ENCODE results near the gene ENTPD2. TPM values are rescaled to one million over a fixed set of nuclear protein-coding genes. Genes with fewer than 3 reads are reported as not detected.
"Not testable (repeated sequence)": the region's sequence is repeated elsewhere in the genome, so short reads cannot be mapped to it uniquely, and the experiment has no call there.

Gene ENTPD2
- polyA plus RNA-seq, 10 donors = 7.5 to 16.5 (median 12.1) TPM

DNA sequence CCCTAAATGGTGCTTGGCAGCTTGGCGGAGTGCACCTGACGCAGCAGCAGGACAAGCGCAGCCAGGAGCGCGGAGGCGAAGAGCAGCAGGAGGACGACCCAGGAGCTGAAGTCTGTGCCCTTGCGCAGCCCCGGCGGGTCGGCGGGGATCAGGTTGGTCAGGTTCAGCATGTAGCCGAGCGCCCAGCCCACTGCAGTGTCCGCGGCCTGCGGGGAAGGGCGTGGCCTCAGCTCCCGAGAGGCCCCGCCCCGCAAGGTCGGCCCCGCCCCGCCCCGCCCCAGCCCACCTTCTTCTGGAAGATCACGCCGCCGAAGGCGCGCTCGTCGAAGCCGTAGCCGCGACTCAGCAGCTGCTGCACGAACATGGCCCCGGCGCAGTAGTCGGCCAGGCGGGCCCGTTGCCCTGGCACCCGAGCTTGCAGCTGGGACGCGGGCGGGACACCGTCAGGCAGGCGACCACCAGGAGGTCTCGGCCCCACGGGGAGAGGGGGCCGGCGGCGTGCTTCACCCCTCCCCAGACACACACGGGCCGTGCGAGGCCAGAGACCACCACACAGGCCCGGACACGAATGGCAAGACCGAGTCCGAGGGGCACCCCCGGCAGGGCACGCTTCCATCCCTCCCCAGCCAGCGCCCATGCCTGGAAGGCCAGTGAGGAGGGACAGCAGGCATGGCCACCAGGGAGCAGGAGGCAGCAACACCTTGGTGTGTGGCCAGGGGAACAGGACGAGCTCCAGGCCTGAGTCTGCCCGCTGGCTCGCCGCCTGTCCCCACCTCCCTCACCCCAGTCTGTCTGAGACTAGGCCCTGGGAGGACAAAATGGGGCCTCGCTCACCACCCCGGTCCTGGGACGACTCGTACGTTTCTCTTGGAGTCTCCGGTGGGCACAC is 5.0 kb downstream of the ENTPD2 start:
- DNase-seq = no peak

DNA sequence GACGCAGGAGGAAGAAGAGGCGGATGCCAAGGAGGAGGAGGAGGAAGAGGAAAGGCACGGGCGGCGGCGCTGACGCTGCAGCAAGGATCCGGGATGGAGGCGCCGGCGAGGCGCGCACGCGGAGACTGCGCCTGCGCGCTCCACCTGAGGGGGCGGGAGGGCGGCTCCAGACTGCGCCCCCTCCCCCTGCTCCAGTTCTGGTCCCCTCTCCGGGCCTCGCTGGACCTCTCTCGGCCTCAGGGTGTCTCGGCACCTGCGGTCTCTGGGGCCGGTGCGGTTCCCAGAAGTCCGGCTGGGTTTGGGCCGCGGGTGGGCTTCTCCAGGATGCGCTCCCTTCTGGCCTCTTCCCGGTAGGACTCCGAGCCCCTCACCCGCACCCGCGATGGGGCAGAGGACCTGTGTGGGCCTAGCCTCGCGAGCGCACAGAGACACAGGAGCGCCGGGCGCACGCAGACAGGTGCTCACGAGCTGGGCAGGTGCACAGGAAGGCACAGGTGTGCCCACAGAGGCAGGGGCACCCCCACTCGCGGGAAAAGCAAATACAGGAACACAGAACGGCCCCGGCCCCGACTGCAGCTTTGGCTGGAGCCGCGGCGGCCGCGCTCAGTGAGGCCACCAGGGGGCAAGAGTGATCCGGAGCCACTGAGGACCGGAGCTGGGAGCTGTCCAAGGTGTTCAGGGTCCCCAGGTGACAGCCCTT is 7.6 kb downstream of the ENTPD2 start, which contains the start of gene NPDC1:
TSS of gene NPDC1 (minus strand) at position 90 of the 700 bp plus-strand sequence. CDS start 188 bp downstream, outside the sequence.
- DNase-seq = peak in 2 of 3 donors; percentile 84 to 92

DNA sequence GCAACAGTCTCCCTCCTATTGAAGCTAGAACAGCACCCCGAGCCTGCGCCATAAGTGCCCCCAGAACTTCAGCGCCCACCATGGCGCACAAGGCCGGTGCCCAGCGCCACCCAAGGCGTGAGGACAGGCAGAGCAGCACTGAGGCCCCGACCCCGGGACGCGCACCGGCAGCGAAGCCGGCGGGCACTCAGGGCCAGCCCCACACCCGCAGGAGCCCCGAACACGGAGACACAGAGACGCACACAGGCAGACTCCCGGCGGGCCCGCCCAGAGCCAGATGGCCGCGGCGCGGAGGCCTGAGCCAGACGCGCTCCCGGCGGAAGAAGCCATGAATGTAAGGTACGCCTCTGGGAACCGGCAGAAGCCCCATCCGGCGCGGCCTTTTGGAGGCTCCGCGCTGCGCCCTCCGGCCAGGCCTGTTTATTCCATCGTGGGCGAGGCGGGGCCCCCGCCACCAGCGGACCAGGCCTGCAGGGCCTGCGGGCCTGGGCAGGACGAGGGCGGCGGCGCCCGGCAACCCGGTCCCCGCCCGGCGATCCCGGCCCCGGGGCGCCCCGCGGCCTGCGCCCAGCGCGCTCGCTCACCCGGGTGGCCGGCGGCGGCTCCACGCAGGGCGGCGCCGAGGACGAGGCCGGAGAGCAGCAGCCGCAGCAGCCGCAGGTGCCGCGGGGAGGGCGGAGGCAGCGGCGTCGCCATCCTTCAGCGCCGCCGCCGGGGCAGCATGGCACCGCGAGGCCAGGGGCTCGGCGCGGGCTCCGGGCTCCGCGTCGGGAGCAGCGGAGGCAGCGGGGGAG is 8.4 kb downstream of the ENTPD2 start:
- DNase-seq = peak in 1 of 3 donors; percentile 74

DNA sequence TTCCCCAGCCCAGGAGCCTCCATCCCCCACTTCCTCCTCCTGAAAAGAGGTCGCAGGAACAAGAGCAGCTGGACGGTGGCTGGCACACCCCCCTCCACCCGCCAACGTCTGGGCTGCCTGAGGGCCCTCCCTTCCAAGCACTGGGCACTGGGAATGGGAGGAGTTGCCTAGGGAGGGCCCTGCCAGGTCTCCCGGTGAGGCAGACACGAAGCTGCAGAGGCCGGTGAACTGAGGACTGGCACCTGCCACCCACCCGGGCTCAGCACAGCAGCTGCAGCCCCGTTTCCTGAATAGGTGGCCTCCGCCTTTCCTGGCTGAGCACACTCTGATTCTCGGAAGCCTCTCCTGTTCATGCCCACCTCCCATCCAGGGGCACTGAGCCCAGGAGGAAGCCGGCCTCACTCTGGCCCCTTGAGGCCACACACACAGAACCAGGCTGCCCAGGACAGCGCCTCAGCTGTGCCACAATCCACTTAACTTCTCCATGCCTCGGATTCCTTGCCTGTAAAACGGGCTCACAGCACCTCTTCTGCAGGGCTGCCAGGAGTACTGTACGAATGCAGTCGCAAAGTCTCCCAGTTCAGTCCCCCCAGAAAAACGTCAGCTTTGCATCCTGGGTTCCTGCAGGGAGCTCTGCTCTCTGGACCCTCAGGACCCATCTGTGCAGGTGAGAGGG is 9.2 kb downstream of the ENTPD2 start:
- DNase-seq = no peak

DNA sequence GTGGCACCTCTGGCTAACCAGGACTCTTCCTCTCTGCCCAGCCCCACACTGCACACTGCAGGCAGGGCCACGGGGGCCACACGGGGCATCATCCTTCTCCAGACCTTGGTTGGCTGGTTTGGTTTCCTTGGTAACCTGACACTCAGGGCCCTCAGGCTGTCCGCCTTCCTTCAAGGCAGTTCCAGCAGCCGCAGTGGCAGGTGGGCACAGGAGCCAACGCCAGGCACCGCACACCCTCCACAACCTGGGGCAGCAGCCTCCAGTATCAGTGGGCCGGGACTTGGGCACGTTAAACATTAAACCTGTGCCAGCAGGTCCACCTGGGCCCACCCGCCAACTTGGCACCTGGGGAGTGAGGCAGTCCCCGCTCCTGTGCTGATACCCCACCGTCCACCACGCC is 9.8 kb downstream of the ENTPD2 start:
- no peak for DNase-seq

DNA sequence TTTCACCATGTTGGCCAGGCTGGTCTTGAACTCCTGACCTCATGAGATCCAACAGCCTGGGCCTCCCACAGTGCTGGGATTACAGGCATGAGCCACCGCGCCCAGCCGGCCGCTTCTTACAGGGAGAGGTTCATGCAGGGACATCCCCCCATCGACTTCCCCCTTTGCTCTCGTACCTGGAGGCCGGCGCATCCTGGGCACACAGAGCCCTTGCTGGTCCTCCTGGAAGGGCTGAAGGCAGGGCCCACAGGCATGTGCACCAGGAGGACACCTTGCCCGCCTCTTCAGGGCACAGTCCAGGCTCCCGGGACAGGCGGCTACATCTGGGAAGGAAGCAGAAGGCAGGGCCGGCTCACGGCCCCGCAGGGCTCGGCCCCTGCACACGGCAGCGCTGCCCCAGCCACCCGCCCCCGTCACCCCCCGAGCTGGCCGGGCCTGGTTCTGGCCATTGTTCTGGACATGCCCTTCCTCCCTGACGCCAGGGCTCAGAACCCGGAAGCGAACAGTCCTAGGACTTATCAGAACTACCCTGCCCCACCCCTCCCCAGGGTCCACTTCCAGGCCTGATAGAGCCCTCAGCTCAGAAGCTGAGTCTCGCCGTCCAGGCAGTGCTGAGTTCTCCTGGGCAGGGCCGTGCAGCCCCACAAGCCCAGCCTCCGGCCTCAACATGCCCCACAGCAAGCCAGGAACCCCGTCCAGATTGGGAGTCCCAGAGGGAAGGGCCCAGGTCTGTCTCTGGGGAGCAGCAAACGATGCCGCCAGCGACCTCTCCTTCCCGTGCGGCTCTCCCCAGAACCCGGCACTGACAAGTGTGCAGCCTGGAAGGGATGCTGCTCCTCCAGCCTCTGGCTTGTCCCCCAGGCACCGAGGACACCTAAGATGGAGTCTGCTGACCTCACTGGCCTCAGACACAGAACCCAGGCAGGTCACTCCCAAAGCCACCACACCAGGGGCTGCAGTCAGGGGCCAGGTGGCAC is 10.8 kb downstream of the ENTPD2 start:
- no peak for DNase-seq

DNA sequence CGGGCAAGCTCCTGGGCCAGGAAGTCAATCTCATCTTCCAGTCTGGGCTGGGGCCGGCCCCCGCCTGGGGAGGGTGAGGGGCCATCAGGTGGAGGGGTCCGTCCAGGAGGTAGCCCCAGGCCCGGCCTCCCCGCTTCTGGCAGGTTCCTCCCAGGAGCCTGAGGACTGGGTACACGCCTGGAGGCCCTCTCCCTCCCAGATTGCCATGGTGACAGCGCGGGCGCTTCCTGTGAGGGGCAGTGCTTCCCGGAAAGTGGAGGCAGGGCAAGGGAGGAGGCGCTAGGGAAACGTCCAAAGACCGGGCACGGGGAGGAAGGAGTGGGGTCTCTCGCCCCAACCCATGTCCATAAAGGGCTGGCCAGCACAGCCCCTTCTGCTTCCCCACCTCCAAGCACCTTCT is 12.7 kb downstream of the ENTPD2 start:
- no peak for DNase-seq

DNA sequence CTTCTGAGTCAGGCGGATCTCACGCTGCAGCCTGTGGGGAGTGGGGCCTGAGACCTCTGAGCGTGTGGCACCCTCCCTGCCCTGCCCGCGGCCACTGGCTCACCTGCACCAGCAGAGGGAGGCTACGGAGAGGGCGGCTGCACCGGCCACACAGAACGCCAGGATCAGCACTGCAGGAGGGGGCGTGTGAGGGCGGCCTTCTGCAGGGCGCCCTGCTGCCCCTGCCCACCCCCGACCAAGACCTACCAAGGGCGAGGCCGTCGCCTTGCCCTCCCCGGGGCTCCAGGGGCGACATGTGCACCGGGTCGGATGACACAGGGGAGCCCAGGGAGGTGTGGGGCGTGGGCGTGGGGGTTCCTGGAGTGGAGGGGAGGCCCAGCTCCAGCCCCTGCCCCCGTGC is 13.3 kb downstream of the ENTPD2 start:
- no peak for DNase-seq

DNA sequence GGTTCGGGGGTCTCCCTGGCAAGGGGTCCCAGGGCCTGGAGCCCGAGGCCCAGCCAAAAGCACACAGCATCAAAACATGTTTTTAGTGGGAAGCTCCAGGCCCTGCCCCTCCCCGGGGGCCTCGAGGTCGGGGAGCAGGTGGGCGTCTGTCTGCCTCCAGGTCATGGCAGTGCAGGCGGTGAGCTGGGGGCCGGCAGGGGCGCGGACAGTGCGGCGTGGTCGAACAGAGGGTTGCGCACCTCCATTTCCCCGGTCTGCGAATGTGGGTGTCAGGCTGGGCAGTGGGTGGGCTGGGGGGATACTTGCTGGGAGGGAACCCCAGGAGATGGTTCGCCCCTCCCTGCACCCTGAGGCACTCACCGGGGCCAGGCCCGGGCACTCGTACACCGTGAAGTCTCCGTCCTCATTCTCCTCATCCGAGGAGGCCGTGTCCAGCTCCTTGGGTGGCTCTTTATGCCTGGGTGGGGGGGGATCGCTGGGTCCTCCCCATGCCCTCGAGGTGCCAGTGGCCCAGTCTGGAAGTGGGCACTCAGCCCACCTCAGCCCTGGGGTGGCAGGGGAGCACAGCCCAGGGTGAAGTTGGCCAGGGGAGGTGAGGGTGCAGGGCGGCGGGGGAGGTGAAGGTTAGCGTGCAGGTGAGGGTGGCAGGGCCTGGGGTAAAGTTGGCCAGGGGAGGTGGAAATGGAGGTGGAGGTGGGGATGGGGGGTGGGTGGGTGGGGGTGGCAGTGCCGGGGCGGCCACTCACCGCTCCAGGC is 14.1 kb downstream of the ENTPD2 start:
- DNase-seq = no peak

DNA sequence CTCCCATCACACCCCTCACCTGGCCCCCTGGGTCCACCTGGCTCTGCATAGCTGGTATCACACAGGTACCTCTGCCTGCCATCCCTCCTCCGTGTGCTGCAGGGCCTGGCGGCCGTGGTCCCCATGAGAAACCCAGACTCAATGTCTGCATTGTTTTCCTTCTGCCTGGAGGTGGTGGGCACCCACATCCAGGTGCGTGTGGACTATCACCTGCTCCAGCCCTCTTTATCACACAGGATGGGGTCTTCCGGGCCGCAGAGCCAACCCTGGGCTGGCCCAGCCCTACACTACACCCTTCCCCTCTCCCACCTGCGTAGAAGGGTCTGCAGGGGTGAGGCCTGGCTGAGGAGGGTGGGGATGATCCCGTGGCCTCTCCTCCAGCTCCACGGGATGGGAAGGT is 14.9 kb downstream of the ENTPD2 start:
- DNase-seq = no peak

DNA sequence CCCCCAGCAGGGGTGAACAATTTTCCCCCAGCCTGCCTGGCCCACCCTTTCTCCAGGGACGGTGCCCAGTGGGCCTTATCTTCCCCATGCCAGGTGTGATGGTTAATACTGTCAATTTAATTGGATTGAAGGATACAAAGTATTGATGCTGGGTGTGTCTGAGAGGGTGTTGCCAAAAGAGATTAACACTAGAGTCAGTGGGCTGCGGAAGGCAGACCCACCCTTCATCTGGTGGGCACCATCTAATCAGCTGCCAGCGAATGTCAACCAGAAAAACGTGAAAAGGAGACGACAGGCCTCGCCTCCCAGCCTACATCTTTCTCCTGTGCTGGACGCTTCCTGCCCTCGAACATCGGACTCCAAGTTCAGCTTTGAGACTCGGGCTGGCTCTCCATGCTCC is 16.4 kb downstream of the ENTPD2 start:
- no peak for DNase-seq

DNA sequence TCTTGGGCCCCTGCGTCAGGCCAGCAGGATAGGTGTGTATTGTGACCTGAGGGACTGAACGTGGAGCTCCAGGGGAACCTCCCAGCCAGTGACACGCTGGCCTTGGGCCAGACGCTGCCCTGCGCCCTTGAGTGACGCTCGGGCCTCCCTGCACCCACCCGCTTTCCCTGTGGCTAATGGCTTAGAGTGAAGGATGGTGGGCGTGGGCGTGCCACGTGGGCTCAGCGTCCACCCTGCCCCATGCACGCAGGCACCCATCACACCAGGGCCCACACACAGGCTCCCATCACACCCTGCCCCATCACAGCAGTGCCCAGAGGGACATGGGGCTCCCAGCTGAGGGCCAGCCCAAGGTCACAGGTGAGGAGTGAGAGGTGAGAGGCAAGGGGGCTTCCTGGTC is 16.8 kb downstream of the ENTPD2 start:
- DNase-seq = no peak

DNA sequence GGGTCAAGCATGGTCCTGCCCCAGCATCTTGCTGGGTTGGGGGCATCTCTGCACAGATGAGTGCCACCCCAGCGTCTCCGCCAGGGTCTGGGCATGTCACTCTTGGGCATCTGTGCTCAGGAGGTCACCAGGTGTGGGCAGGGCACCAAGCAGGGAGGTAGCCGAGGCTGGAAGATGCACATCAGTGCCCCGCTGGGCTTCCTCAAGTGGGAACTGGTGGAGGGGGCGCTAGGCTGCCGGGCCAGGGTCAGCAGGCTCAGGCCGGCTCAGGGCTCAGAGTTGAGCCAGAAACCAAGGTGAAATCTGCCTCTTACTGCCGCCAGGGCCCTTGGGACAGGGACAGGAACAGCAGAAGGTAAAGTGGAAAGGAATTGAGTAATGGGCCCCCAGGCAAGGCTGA is 17.9 kb downstream of the ENTPD2 start:
- no peak for DNase-seq

DNA sequence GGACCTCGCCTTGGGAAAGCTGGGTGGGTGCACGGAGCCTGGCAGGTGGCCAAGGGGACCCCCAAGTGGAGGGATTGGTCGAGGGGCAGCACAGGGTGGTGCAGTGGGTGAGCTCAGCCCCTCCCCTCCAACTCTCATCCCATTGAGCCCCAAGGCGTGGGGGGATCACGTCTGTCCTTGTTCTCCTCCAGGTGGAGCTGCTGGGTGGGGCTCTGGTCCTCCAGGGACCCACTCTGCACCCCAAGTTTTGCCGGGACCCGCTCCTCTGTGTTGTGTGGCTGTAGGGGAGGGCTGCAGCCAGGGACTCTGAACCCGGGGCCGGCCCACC is 18.4 kb downstream of the ENTPD2 start:
- no peak for DNase-seq

DNA sequence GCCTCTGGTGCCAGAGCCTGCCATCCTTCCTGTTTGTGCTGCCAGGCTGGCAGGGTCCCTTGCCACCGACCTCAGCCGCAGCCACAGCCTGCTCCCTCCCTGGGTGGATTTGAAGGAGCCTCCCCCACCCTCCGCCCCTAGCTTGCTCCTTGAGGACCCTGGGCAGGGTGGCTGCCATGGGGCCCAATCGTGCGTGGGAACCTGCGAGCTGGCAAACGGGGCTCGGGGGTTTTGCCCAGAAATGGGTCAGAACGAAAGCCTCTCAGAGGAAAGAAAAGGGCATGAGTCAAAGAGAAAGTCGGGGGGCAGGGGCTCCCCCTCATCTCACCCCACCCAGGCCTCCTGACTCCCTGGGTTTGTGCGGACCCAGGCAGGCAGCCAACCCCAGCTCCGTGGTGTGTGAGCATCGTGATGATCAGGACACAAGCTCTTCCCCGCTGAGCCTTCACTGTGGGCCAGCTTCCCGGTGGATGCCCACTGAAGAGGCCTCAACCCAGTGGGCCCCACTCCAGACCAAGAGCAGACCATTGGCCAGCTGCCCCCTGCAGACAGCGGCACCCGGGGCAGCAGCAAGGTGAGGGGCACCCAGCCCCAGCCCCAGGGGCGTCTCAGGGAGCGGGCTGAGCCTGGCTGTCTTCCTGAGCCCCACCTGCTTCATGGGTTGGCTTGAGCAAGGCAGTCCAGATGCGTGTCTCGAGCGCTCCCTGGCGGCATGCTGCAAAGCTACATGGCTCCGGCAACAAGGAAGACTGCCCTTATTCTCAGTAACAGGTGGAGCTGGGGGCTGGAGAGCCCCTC is 19.0 kb downstream of the ENTPD2 start:
- DNase-seq = peak; percentile 69 to 93 (median 88)

DNA sequence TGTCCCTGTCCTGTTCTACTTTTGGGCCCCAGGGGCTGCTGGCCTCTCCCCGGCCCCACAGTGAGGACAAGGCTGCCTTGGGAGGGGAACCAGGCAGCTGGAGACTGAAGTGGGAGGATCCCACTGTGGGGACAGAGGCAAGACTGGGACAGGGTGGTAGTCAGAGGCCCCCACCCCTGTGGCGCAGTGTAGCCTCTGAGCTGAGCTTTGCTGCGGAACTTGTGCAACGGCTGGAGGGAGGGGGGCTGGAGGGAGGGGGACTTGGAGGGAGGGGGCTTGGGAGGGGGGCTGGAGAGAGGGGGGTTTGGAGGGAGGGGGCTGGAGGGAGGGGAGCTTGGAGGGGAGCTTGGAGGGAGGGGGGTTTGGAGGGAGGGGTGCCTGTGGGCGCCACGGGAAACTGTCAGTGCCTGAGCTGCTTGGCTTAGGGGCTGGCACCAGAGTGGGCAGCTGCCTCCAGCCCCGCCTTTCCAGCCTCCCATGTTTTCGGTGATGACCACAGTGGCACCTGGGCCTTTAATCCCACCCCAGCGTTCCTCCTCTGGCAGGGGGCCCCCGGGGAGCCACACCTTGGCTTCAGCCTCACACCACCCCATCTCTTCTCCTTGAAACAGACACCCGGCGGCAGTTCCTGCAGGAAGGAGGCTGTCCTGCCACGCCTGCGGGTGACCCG is 19.7 kb downstream of the ENTPD2 start:
- DNase-seq = no peak

DNA sequence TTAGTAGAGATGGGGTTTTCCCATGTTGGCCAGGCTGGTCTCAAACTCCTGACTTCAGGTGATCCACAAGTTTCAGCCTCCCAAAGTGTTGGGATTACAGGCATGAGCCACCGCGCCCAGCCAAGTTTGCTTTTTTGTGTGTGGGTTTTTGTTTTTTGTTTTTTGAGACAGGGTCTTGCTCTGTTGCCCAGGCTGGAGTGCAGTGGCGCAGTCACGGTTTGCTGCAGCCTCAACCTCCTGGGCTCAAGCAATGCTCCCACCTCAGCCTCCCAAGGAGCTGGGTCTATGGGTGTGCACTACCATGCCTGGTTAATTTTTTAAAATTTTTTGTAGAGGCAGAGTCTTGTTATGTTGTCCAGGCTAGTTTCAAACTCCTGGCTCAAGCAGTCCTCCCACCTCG is 20.4 kb downstream of the ENTPD2 start:
- not testable (repeated sequence) for DNase-seq

DNA sequence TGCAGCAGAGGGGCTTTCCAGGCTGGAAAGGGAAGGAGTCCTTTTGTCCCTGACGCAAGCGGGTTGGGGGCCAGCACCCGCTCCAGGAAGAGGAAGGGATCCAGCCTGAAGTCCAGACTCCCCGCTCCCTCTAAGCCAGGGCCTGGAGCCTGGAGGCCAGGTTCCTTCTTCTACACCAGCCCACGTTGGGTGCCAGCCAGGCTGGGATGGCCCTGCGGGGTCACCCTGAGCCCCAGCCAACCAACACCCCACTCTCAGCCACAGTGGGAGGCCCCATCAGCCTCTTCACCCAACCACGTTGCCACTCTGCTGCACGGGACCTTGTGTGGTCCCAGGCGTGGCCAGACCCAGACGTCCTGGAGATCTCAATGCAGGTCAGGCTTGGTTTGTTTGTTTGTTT is 21.0 kb downstream of the ENTPD2 start:
- DNase-seq = no peak

Data from muscle of back (tissue), 11 donors.